Spleen (tissue), 11 donors: Measurements from ENCODE around the gene PCSK4. TPM values are rescaled to one million over a fixed set of nuclear protein-coding genes. Genes with fewer than 3 reads are reported as not detected.

Experiments
- DNase-seq: peaks from one replicate; pipeline ENCODE4 v3.0.0-alpha.2; 2020
- H3K27ac ChIP-seq, 8 donors: fragments of 200-600 bp; sonication (generic) in 7 of 8; 1 replicate in 4 of 8; 2 replicates in 4 of 8; pipeline versions ENCODE4 v1.5.0 to v1.8.0; 2016 to 2021; ENCODE audit warnings: inconsistent platforms in 4 of 8, mild to moderate bottlenecking in 4 of 8, moderate library complexity in 1 of 8
- H3K27me3 ChIP-seq, 7 donors: fragments of 200-600 bp; sonication (generic) in 6 of 7; replicated peaks in 1 of 7; 1 replicate in 4 of 7; 2 replicates in 3 of 7; pipeline versions ENCODE4 v1.5.0 to v1.8.0; 2016 to 2021; ENCODE audit warnings: inconsistent platforms in 3 of 7, mild to moderate bottlenecking in 1 of 7
- H3K36me3 ChIP-seq, 6 donors: fragments of 200-600 bp; sonication (generic) in 5 of 6; 1 replicate in 4 of 6; 2 replicates in 2 of 6; pipeline versions ENCODE4 v1.5.0 to v1.8.0; 2016 to 2021; ENCODE audit warnings: inconsistent platforms in 2 of 6
- H3K4me1 ChIP-seq, 6 donors: fragments of 200-600 bp; sonication (generic) in 5 of 6; 1 replicate in 3 of 6; 2 replicates in 3 of 6; pipeline versions ENCODE4 v1.5.0 to v1.8.0; 2016 to 2021; ENCODE audit warnings: inconsistent platforms in 3 of 6
- H3K4me3 ChIP-seq, 8 donors: fragments of 200-600 bp; sonication (generic) in 7 of 8; 1 replicate in 4 of 8; 2 replicates in 4 of 8; pipeline versions ENCODE4 v1.5.0 to v1.8.0; 2016 to 2021; ENCODE audit warnings: inconsistent platforms in 4 of 8, mild to moderate bottlenecking in 4 of 8, moderate library complexity in 2 of 8
- H3K9me3 ChIP-seq, 8 donors: fragments of 200-600 bp; sonication (generic) in 7 of 8; 1 replicate in 4 of 8; 2 replicates in 4 of 8; pipeline versions ENCODE4 v1.5.0 to v1.8.0; 2016 to 2021; ENCODE audit warnings: inconsistent platforms in 4 of 8
- POLR2A ChIP-seq, 3 donors: fragments of 450-650 bp; IDR thresholded peaks; one replicate each; pipeline ENCODE4 v1.5.1; 2017; ENCODE audit warnings: antibody characterized with exemption in 3 of 3, mild to moderate bottlenecking in 1 of 3
- POLR2AphosphoS5 ChIP-seq, 3 donors: sonication (generic); formaldehyde crosslinking; IDR thresholded peaks; one replicate each; pipeline ENCODE4 v1.5.1; 2017; ENCODE audit warnings: antibody characterized with exemption in 3 of 3
- WGBS, 5 donors: extraction: QIAGEN DNeasy Blood & Tissue Kit in 3 of 5; methylation state at CpG; one replicate each; pipeline versions ENCODE4 v1.1.5 to v1.1.7; 2013 to 2018; 5-methylcytosine and 5-hydroxymethylcytosine counted together
- intact Hi-C: fragments of 100-400 bp; cut with DNase I; formaldehyde crosslinking; loops from one replicate; pipeline ENCODE4 v1.15.0; 2023; ENCODE audit warnings: low total_unique reads
- polyA plus RNA-seq, 3 donors: library from polyadenylated mRNA; stranded (reverse); fragments of 200-250 nt; gene quantifications; one replicate each; pipeline ENCODE4 v1.2.1, GENCODE V29; 2013
- total RNA-seq, 7 donors: library from RNA; depleted of rRNA in 3 of 7; stranded (reverse); fragments of >200 nt in 3 of 7; fragmentation: NEBNext Ultra II Directional in 4 of 7; extraction: Animal tissue kit (Norgen Biotek cat#: 25700) in 4 of 7; gene quantifications; one replicate each; pipeline versions ENCODE4 v1.1.0 to v1.2.1, GENCODE V29; 2016 to 2021
- TF ChIP-seq, protein P1 (sequence below), 11 experiments: fragments of 200-600 bp in 7 of 11; fragments of 450-650 bp in 4 of 11; sonication (generic) in 4 of 11; IDR thresholded peaks in 8 of 11; conservative IDR thresholded peaks in 3 of 11; 1 replicate in 7 of 11; 2 replicates in 4 of 11; pipeline versions ENCODE4 v1.4.0 to v1.8.0; 2016 to 2021; ENCODE audit warnings: antibody characterized with exemption in 11 of 11, inconsistent platforms in 4 of 11, mild to moderate bottlenecking in 1 of 11
- donor health status: healthy with polysubstance abuse.
- donor health status: DM: no; HTN: no; CAD: no; lungs with moderate emphysema.
- donor health status: DM: no; HTN: no; CAD: no.
- donor health status: Bipolar disorder and iron deficiency.
- donor health status: healthy.
- donor health status: DM: no; HTN: no; CAD: no.
- donor health status: DM: yes; HTN: yes; CAD: no.

Gene PCSK4
- total and polyA plus RNA-seq, 10 donors = 1.1 to 4.2 (median 1.9) TPM

DNA sequence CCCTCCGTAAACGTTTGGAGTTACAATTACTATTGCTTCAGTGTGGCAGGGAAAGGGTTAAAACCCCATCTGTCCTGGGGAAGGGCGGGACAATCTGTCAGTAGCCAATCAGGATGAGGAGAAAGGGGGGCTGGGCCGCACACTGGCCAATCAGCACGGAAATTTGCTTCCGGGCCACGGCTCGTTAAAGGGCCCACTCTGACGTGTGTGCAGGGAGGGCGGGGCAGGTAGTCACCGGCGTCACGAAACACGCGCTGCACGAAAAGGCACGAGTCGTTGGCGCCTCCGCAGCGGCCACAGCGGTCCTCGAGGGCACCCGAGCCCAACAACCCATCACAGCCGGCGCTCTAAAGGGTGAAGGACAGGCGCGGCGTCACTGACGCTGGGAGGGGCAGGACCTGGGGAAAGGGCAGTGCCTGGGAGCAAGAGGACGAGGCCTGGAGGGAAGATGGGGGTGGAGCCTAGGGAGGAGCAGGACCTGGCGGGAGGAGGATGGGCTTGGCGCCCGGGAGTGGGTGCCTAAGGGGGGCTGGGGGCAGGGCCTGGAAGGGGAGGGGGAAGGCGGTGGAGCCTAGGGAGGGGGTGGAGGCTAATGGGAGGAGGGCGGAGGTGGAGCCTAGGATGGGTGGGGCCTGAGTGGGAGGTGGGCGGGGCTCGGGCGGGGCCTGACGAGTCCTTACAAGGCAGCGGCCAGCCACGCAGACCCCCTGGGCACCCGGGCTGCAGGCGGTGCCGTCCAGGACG is 17.8 kb upstream of the PCSK4 start:
- 2 to 3% (median 3%) methylated on average over 38 to 46 of the region's 46 CpGs for WGBS, 5 donors
- intact Hi-C loops = no loop called here
- TF ChIP-seq POLR2A (IDR thresholded peaks at IDR 0.05) (no peak), POLR2AphosphoS5 (IDR thresholded peaks at IDR 0.05) (peak; percentile 40 to 70 (median 67))
- Histone ChIP-seq H3K9me3 (peaks cover 0 to 9% (median 0%) of the 10 kb centered on the region in 8 donors), H3K27me3 (peaks cover 0 to 96% (median 38%) of the 10 kb centered on the region in 7 donors), H3K36me3 (no peaks in the 10 kb centered on the region), H3K27ac (peak overlapping the region in 7 of 8 donors; percentile 59 to 85 (median 72)), H3K4me1 (peaks cover 8 to 39% (median 25%) of the 10 kb centered on the region in 6 donors), H3K4me3 (peak overlapping the region in 7 of 8 donors; percentile 21 to 69 (median 37))
- DNase-seq = peak; percentile 92

DNA sequence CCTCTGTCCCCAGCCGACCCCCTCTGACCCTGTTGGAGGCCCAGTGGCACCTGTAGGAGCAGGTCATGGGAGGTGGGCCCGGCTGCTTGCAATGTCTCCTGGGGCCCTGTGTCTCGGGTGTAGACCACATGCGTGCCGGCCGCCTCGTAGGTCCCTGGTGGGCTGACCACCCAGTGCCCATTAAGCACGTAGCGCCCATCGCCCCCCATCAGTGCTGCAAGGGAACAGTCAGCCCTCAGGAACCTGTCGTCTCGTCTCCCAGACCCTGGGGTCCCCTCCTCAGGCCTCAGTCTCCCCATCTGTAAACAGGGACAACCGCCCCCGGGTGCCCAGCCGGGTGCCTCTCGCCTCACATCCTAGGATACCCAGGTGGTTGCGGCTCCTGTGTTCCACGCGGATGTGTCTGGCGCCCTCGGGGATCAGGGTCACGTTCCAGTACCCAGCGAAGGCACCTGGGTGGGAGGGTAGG is 17.1 kb upstream of the PCSK4 start:
- Histone ChIP-seq H3K27ac (peak overlapping the region in 4 of 8 donors; percentile 63 to 85 (median 74)), H3K36me3 (no peaks in the 10 kb centered on the region), H3K4me1 (peaks cover 8 to 34% (median 19%) of the 10 kb centered on the region in 6 donors), H3K9me3 (peaks cover 0 to 9% (median 0%) of the 10 kb centered on the region in 8 donors), H3K4me3 (peak overlapping the region in 3 of 8 donors; percentile 33 to 69 (median 42)), H3K27me3 (peaks cover 0 to 96% (median 38%) of the 10 kb centered on the region in 7 donors)
- 70 to 78% (median 73%) methylated on average over 18 to 23 of the region's 23 CpGs for whole genome bisulfite sequencing, 5 donors
- no peak for DNase-seq
- intact Hi-C loops = no loop called here
- TF ChIP-seq POLR2AphosphoS5 (IDR thresholded peaks at IDR 0.05) = no peak
- no peak for TF ChIP-seq POLR2A (IDR thresholded peaks at IDR 0.05)
- TF ChIP-seq, protein P1, sequence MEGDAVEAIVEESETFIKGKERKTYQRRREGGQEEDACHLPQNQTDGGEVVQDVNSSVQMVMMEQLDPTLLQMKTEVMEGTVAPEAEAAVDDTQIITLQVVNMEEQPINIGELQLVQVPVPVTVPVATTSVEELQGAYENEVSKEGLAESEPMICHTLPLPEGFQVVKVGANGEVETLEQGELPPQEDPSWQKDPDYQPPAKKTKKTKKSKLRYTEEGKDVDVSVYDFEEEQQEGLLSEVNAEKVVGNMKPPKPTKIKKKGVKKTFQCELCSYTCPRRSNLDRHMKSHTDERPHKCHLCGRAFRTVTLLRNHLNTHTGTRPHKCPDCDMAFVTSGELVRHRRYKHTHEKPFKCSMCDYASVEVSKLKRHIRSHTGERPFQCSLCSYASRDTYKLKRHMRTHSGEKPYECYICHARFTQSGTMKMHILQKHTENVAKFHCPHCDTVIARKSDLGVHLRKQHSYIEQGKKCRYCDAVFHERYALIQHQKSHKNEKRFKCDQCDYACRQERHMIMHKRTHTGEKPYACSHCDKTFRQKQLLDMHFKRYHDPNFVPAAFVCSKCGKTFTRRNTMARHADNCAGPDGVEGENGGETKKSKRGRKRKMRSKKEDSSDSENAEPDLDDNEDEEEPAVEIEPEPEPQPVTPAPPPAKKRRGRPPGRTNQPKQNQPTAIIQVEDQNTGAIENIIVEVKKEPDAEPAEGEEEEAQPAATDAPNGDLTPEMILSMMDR (IDR thresholded peaks at IDR 0.05 in 8 of 11, conservative IDR thresholded peaks at IDR 0.05 in 3 of 11) = no peak

DNA sequence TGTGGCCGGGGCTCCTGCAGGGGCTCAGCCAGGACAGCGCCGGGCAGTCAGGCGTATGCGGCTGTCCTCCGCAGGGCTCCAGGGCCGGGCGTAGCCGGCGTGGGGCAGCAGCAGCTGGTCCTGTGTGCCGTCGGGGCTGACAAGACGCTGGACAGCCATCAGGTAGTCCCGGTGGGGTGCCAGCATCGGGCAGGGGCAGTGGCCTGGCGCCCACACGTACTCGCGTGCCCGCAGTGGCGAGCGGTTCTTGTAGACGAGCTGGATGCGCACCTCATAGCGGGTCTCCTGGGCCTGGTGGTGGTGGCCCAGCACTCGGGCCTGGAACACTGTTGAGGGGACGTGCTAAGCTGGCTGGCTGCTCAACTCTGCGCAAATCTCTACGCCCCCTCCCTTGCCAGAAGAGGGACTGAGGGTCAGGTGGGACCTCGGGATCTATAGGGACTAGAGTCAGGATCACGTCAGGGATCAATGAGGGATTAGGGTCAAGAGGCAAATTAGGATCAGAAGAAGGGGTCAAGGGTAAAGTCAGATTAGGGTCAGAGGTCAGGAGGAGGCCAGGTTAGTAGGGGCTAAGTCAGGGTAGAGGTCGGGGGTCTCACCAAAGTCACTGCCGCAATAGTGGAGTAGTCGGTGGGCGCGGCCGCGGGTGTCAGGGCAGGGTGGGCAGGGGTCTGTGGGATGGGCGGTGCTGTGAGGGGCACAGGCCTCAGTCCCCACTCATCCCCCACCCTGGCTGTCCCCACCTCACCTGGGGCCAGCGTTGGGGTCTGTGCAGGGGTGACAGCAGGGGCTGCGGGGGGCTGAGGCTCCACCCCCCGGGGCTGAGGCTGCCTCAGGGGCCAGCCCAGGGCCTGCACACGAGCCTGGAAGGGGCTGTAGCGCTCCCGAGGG is 16.1 kb upstream of the PCSK4 start:
- intact Hi-C loops = no loop called here
- H3K36me3 ChIP-seq = no peaks in the 10 kb centered on the region
- H3K27me3 ChIP-seq = peaks cover 0 to 96% (median 28%) of the 10 kb centered on the region in 7 donors
- 87 to 92% (median 89%) methylated on average over 19 to 45 of the region's 45 CpGs for WGBS, 5 donors
- DNase-seq = no peak
- peaks cover 8 to 29% (median 19%) of the 10 kb centered on the region in 6 donors for H3K4me1 ChIP-seq
- TF ChIP-seq POLR2A (IDR thresholded peaks at IDR 0.05) (no peak), POLR2AphosphoS5 (IDR thresholded peaks at IDR 0.05) (no peak)
- TF ChIP-seq, protein P1 (IDR thresholded peaks at IDR 0.05 in 8 of 11, conservative IDR thresholded peaks at IDR 0.05 in 3 of 11) = no peak
- H3K27ac ChIP-seq = no peak overlapping the region
- H3K4me3 ChIP-seq = no peak overlapping the region
- H3K9me3 ChIP-seq = peaks cover 0 to 9% (median 0%) of the 10 kb centered on the region in 8 donors

DNA sequence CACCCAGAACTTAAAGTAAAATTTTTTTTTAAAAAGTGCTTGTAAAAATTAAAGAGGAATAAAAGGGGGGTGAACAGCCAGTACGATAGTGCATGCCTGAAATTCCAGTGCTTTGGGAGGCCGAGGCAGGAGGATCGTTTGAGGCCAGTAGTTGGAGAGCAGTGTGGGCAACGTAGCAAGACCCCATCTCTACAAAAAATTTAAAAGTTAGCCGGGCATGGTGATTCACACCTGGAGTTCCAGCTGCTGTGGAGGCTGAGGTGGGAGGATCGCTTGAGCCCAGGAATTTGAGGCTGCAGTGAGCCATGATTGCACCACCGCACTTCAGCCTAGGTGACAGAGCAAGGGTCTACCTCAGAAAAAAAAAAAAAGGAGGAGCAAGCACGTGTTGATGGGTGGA is 14.9 kb upstream of the PCSK4 start:
- Histone ChIP-seq H3K36me3 (no peaks in the 10 kb centered on the region), H3K4me1 (peaks cover 8 to 29% (median 19%) of the 10 kb centered on the region in 6 donors), H3K27ac (no peak overlapping the region), H3K4me3 (no peak overlapping the region), H3K9me3 (peaks cover 0 to 9% (median 0%) of the 10 kb centered on the region in 8 donors), H3K27me3 (peaks cover 0 to 91% (median 21%) of the 10 kb centered on the region in 7 donors)
- no peak for TF ChIP-seq POLR2A (IDR thresholded peaks at IDR 0.05)
- TF ChIP-seq, protein P1 (IDR thresholded peaks at IDR 0.05 in 8 of 11, conservative IDR thresholded peaks at IDR 0.05 in 3 of 11) = no peak
- no peak for TF ChIP-seq POLR2AphosphoS5 (IDR thresholded peaks at IDR 0.05)
- intact Hi-C loops = no loop called here
- DNase-seq = no peak
- 66 to 75% (median 72%) methylated on average over 8 of the region's 8 CpGs for WGBS, 5 donors
